HepG2 (cell line): ENCODE measurements around the gene FGGY. TPM values are rescaled to one million over a fixed set of nuclear protein-coding genes. Genes with fewer than 3 reads are reported as not detected.
A peak's percentile ranks its signal among the peaks of the same experiment; 100 is the strongest.

Source experiments
- AKAP8 ChIP-seq: sonication (generic); formaldehyde crosslinking; IDR thresholded peaks from 2 replicates; pipeline ENCODE4 v1.5.1; 2020; ENCODE audit warnings: mild to moderate bottlenecking, missing genetic modification reagents
- AKNA ChIP-seq: sonication (generic); formaldehyde crosslinking; IDR thresholded peaks from 2 replicates; pipeline ENCODE4 v1.4.0; 2020; ENCODE audit warnings: missing genetic modification reagents, borderline replicate concordance
- ARHGAP35 ChIP-seq: sonication (generic); formaldehyde crosslinking; IDR thresholded peaks from 2 replicates; pipeline ENCODE4 v1.9.0; 2022; ENCODE audit warnings: mild to moderate bottlenecking, inconsistent platforms, moderate library complexity, missing genetic modification reagents, borderline replicate concordance
- EED ChIP-seq: sonication (generic); formaldehyde crosslinking; IDR thresholded peaks from 2 replicates; pipeline ENCODE4 v1.5.0; 2020; ENCODE audit warnings: mild to moderate bottlenecking, missing genetic modification reagents
- ELF3 ChIP-seq: IDR thresholded peaks from 2 replicates; pipeline ENCODE4 v1.6.1; 2016; ENCODE audit warnings: missing genetic modification reagents, missing compliant biosample characterization
- FOXC1 ChIP-seq: sonication (generic); formaldehyde crosslinking; IDR thresholded peaks from 2 replicates; pipeline ENCODE4 v1.8.0; 2022; ENCODE audit warnings: mild to moderate bottlenecking, missing genetic modification reagents, borderline replicate concordance
- FOXM1 ChIP-seq: sonication (generic); formaldehyde crosslinking; IDR thresholded peaks from 2 replicates; pipeline ENCODE4 v1.5.0; 2020; ENCODE audit warnings: missing genetic modification reagents
- HMG20A ChIP-seq: IDR thresholded peaks from 2 replicates; pipeline ENCODE4 v1.6.1; 2016; ENCODE audit warnings: borderline replicate concordance
- HNF1B ChIP-seq: sonication (generic); formaldehyde crosslinking; IDR thresholded peaks from 2 replicates; pipeline ENCODE4 v1.5.1; 2020; ENCODE audit warnings: mild to moderate bottlenecking, moderate library complexity, missing genetic modification reagents
- PRMT3 ChIP-seq: sonication (generic); formaldehyde crosslinking; IDR thresholded peaks from 2 replicates; pipeline ENCODE4 v1.8.1; 2022; ENCODE audit warnings: low read depth, mild to moderate bottlenecking, moderate library complexity, missing genetic modification reagents, borderline replicate concordance
- RORA ChIP-seq: sonication (generic); formaldehyde crosslinking; IDR thresholded peaks from 2 replicates; pipeline ENCODE4 v1.5.0; 2020; ENCODE audit warnings: mild to moderate bottlenecking, missing genetic modification reagents, moderate library complexity
- ZBTB1 ChIP-seq: sonication (generic); formaldehyde crosslinking; IDR thresholded peaks from 2 replicates; pipeline ENCODE4 v1.4.0; 2020; ENCODE audit warnings: missing genetic modification reagents, borderline replicate concordance
- ZBTB10 ChIP-seq: sonication (generic); formaldehyde crosslinking; IDR thresholded peaks from 2 replicates; pipeline ENCODE4 v1.4.0; 2020; ENCODE audit warnings: missing genetic modification reagents, borderline replicate concordance
- ZIK1 ChIP-seq: sonication (generic); formaldehyde crosslinking; IDR thresholded peaks from 2 replicates; pipeline ENCODE4 v1.5.0; 2020; ENCODE audit warnings: mild to moderate bottlenecking, low read depth, missing genetic modification reagents, borderline replicate concordance
- ZNF143 ChIP-seq: sonication (generic); formaldehyde crosslinking; IDR thresholded peaks from 2 replicates; pipeline ENCODE4 v1.4.0; 2020; ENCODE audit warnings: missing genetic modification reagents
- ZNF253 ChIP-seq: sonication (generic); formaldehyde crosslinking; IDR thresholded peaks from 2 replicates; pipeline ENCODE4 v1.8.0; 2022; ENCODE audit warnings: mild to moderate bottlenecking, missing genetic modification reagents, borderline replicate concordance
- ZNF335 ChIP-seq: sonication (generic); formaldehyde crosslinking; IDR thresholded peaks from 2 replicates; pipeline ENCODE4 v1.4.0; 2020; ENCODE audit warnings: missing genetic modification reagents
- ZNF572 ChIP-seq: sonication (generic); formaldehyde crosslinking; IDR thresholded peaks from 2 replicates; pipeline ENCODE4 v1.5.1; 2020; ENCODE audit warnings: mild to moderate bottlenecking, missing genetic modification reagents
- ZNF652 ChIP-seq: IDR thresholded peaks from 2 replicates; pipeline ENCODE4 v1.6.1; 2016; ENCODE audit warnings: low read depth, borderline replicate concordance
- ZSCAN9 ChIP-seq: IDR thresholded peaks from 2 replicates; pipeline ENCODE4 v1.6.1; 2016; ENCODE audit warnings: borderline replicate concordance
- polyA plus RNA-seq, 8 experiments: library from polyadenylated mRNA; depleted of rRNA in 3 of 8; stranded (reverse) in 7 of 8; unstranded in 1 of 8; fragments of >200 nt; fragmentation: Illumina TruSeq in 4 of 8; extraction: Trizol in 4 of 8; gene quantifications; 2 replicates each; pipeline versions ENCODE4 v1.2.1 to v1.2.3, GENCODE V29; 2011 to 2016; ENCODE audit warnings: low read depth in 4 of 8, missing spikeins in 1 of 8, mixed read lengths in 1 of 8; ENCODE audit not compliant: insufficient read depth in 1 of 8
- total RNA-seq, 5 experiments: library from RNA; depleted of rRNA; stranded (reverse); fragments of >200 nt; fragmentation: Illumina TruSeq; extraction: Trizol; gene quantifications; 2 replicates each; pipeline ENCODE4 v1.2.3, GENCODE V29; 2016; ENCODE audit warnings: low read depth in 1 of 5

FGGY gene
- total and polyA plus RNA-seq, 2 of the 13 experiments (the other 11 are each of a cell fraction or from before 2014, with no cell fraction given), result 15.7 to 27.5 TPM

GRCh38 chr1:59296358-59297256 lies at the start of gene FGGY (continued):
- TF ChIP-seq AKNA, result no peak
- TF ChIP-seq ZIK1, result 0 out of 2 replicates have a peak, but pooled peaks have one; percentile 68
- no peak for TF ChIP-seq ZBTB10
- no peak; the same call in 1 of the 2 replicates for TF ChIP-seq HNF1B
- no peak for TF ChIP-seq ZBTB1 (CRISPR knock-in tag)
- no peak for TF ChIP-seq RORA
- no peak for TF ChIP-seq ZNF253 (CRISPR knock-in tag)
- TF ChIP-seq ZNF143 (CRISPR knock-in tag), result no peak; the same call in 1 of the 2 replicates
- TF ChIP-seq ZNF652 (CRISPR knock-in tag), result no peak
- no peak for TF ChIP-seq AKAP8 (CRISPR knock-in tag)
- peak; percentile 91; the same call in 1 of the 2 replicates for TF ChIP-seq PRMT3 (CRISPR knock-in tag)
- no peak for TF ChIP-seq EED (CRISPR knock-in tag)
- no peak; the same call in 1 of the 2 replicates for TF ChIP-seq HMG20A
- peak; percentile 36; the same call in 1 of the 2 replicates for TF ChIP-seq ELF3 (CRISPR knock-in tag)
- peak; percentile 82 for TF ChIP-seq FOXC1 (CRISPR knock-in tag)
- TF ChIP-seq ZNF335 (CRISPR knock-in tag), result 0 out of 2 replicates have a peak, but pooled peaks have one; percentile 32
- TF ChIP-seq ZSCAN9 (CRISPR knock-in tag), result no peak; the same call in 1 of the 2 replicates
- TF ChIP-seq ARHGAP35 (CRISPR knock-in tag), result 0 out of 2 replicates have a peak, but pooled peaks have one; percentile 31
- no peak for TF ChIP-seq FOXM1
- peak; percentile 71; the same call in 1 of the 2 replicates for TF ChIP-seq ZNF572 (CRISPR knock-in tag)
